AG04449 (cell line): ENCODE results near the gene DNAAF1.

Source experiments
- CTCF ChIA-PET: fragments of 350-600 bp; formaldehyde crosslinking; extraction: SDS; loops from one replicate; lab custom pipeline; 2021; ENCODE audit warnings: antibody characterized with exemption; lab: Yijun Ruan, JAX
- POLR2A ChIA-PET: fragments of 400-600, 350-600 bp; formaldehyde crosslinking; extraction: SDS; loops from one replicate; lab custom pipeline; 2020; ENCODE audit warnings: antibody characterized with exemption, inconsistent platforms; lab: Yijun Ruan, JAX
- DNase-seq: peaks from one replicate; pipeline ENCODE4 v3.0.0-alpha.2; 2010; ENCODE audit warnings: low read depth, low spot score
- H3K4me3 ChIP-seq: 2 replicates; pipeline ENCODE4 v1.5.1; 2011; ENCODE audit warnings: low read depth, mild to moderate bottlenecking, control low read depth, low read length
- CTCF ChIP-seq: IDR thresholded peaks from one replicate; pipeline ENCODE4 v1.5.1; 2011; ENCODE audit warnings: mild to moderate bottlenecking, moderate library complexity, low read length, control low read depth, inconsistent platforms; ENCODE audit not compliant: insufficient read depth; ENCODE audit errors: missing control alignments

Gene DNAAF1

GRCh38 chr16:84139628-84140258 lies 5.4 kb upstream of the DNAAF1 start:
- CTCF ChIA-PET = interaction anchor here (0.9 to 1.3 kb wide), 3 partner anchors 12 to 183 kb away, joined by 3 read pairs; no protein-coding TSS in a partner anchor
- no peak overlapping the region for H3K4me3 ChIP-seq

DNA sequence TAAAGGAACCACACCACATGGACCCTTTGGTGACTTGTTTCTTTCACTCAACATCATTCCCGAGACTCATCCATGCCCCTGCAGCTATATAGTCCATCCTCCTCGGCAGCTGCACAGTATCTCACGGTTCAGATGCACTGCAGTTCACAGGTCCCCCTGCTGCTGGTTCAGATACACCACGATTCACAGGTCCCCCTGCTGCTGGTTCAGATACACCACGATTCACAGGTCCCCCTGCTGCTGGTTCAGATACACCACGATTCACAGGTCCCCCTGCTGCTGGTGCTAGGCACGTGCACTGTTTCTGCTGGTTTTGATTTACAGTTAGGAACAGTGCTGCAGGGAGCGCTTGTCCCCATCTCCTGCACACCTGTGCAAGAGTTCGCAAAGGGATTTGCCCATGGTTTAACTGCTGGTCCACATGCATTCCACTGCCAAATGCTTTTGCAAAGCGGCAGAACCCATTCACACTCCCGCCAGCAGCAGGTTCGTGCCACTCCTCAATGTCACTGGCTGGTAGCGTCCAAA lies 3.9 kb upstream of the DNAAF1 start:
- no peak for DNase-seq
- no peak overlapping the region for H3K4me3 ChIP-seq
- TF ChIP-seq CTCF = no peak
- ChIA-PET POLR2A (no interaction called here), CTCF (no interaction called here)

More at GRCh38 chr16:84139628-84140258, 5.4 kb upstream of the DNAAF1 start:
- TF ChIP-seq CTCF = no peak
- POLR2A ChIA-PET = no interaction called here
- no peak for DNase-seq

DNA sequence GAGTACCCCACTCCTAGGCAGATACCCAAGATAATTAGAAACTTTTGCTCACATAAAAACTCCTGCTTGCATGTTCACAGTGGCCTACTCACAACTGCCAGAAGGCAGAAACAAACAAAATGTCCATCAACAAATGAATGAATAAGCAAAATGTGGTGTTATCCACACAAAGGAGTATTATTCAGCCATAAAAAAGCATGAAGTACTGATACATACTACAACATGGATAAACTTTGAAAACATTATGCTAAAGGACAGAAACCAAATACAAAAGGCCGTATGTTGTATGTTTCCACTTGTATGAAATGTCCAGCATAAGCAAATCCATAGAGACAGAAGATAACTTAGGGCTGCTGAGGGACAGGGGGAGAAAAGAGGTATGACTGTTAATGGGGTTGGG lies 2.0 kb upstream of the DNAAF1 start:
- no peak for DNase-seq
- CTCF ChIA-PET = interaction anchor here (1.0 kb wide), 1 partner anchor 45 kb away, joined by 3 read pairs; no protein-coding TSS in a partner anchor
- POLR2A ChIA-PET = no interaction called here
- no peak overlapping the region for H3K4me3 ChIP-seq
- TF ChIP-seq CTCF = no peak

GRCh38 chr16:84143784-84144199 lies 1.3 kb upstream of the DNAAF1 start:
- DNase-seq = no peak
- H3K4me3 ChIP-seq = peak overlapping the region; percentile 82
- ChIA-PET CTCF (interaction anchor here (1.0 kb wide), 2 partner anchors 27 to 59 kb away, joined by 3 read pairs; partner anchors contain the start of gene MBTPS1), POLR2A (no interaction called here)
- TF ChIP-seq CTCF = no peak

DNA sequence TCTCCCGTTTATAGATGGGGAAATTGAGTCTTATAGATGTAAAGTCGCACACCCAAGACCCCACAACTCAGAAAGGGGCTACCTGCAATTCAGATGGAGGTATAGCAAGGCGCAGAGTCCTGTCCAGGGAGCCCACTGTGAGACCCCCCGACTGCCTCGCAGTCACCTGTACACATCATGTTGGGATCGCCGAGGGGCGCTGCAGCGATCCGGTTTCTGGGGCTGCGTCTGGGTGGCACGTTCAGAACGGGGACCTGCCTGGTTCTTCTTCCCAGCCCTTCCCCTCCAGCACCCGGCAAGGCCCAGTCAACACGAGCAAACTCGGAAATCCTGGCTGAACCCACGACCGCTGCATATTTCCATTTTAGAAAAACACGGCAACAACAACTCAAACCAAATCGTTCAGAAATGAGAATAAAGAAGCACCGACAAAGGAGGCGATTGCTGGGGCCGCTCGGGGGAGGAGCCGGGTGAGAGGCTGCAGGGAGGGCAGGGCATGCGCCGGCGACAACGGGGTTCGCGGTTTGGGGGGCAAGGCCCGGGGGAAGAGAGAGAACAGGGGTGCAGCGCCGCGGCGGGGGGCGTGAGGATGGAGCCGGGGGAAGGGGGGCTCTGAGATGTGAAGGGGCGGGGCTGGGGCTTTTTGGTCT lies 774 bp upstream of the DNAAF1 start:
- POLR2A ChIA-PET = interaction anchor here (1.0 to 1.5 kb wide), 2 partner anchors 10 to 27 kb away, joined by 3 to 8 read pairs; partner anchors contain the start of gene MBTPS1
- H3K4me3 ChIP-seq = peak overlapping the region; percentile 82
- CTCF ChIA-PET = interaction anchor here (1.0 to 1.4 kb wide), 5 partner anchors 8 to 78 kb away, joined by 3 to 4 read pairs (median 3); partner anchors contain the start of genes MBTPS1 and TAF1C
- TF ChIP-seq CTCF = no peak
- no peak for DNase-seq

DNA sequence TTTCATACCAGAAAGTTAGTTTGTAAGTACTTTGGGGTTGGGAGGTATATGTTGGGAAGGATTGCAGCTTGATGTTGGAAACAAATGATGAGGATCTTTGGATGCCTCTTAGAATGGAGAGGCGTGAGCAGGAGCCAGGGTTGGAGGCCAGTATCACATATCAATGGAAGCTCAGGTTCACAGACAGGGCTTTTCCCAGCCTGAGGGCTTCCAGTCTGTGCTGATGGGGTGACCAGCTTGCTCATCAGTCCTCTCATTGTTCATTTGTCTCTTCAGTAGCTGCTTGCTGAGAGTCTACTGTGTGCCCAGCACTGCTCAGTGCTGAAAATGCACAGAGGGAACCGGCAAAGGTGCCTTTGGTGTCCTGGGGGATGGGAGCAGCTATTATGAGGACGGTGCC lies 5.8 kb downstream of the DNAAF1 start:
- CTCF ChIA-PET = interaction anchor here (1.0 to 1.7 kb wide), 4 partner anchors 10 to 66 kb away, joined by 3 to 6 read pairs (median 4); no protein-coding TSS in a partner anchor
- no peak for DNase-seq
- no peak overlapping the region for H3K4me3 ChIP-seq
- no peak for TF ChIP-seq CTCF
- POLR2A ChIA-PET = no interaction called here
